HCT116 (cell line): Measurements from ENCODE around the gene GPC4. TPM values are rescaled to one million over a fixed set of nuclear protein-coding genes. Genes with fewer than 3 reads are reported as not detected.

Source experiments
- ATAC-seq: fragments of 200-7000 bp; cut with Tn5 transposase; 2 replicates; pipeline ENCODE4 v1.9.1; 2020; ENCODE audit warnings: mild to moderate bottlenecking, moderate library complexity
- BruUV-seq: library from RNA; stranded (reverse); fragments of 400-500 nt; replicated peaks from 2 replicates; lab custom pipeline; 2021; lab: Mats Ljungman, UMichigan
- CTCF ChIA-PET: fragments of 300-600 bp; sonication (Branson Sonifier 250); formaldehyde crosslinking; loops from one replicate; lab custom pipeline; 2021; ENCODE audit warnings: antibody characterized with exemption; lab: Charles Lee
- POLR2A ChIA-PET: fragments of 300-600, 350-600 bp; sonication (Branson Sonifier 250); formaldehyde crosslinking; loops from one replicate; lab custom pipeline; 2021; ENCODE audit warnings: antibody characterized with exemption; lab: Charles Lee
- RAD21 ChIA-PET, 2 experiments: fragments of 300-600 bp; sonication (Branson Sonifier 250); formaldehyde crosslinking; loops; one replicate each; lab custom pipeline; 2023; ENCODE audit warnings: low total read pairs in 2 of 2; ENCODE audit not compliant: uncharacterized antibody in 2 of 2, unreplicated experiment in 2 of 2, low non-redundant PET in 1 of 2; lab: Charles Lee
- DNase-seq: peaks from one replicate; pipeline ENCODE4 v3.0.0-alpha.2; 2010; ENCODE audit warnings: low read depth, low spot score
- H2AFZ ChIP-seq: fragments of 200-600 bp; shearing (Covaris generic), sonication (generic); 2 replicates; pipeline ENCODE4 v1.6.1; 2017; ENCODE audit warnings: low read depth, mixed run types, mixed read lengths, antibody characterized with exemption, low read length; ENCODE audit not compliant: poor library complexity, severe bottlenecking
- H3K27ac ChIP-seq: 2 replicates; pipeline ENCODE4 v1.5.1; 2012; ENCODE audit warnings: low read depth, low read length
- H3K27me3 ChIP-seq: fragments of 200-600 bp; sonication (generic); 2 replicates; pipeline ENCODE4 v1.6.1; 2016; ENCODE audit warnings: mixed run types, low read length, mixed read lengths; ENCODE audit not compliant: insufficient read depth
- H3K36me3 ChIP-seq, 2 experiments: fragments of 200-500 bp in 1 of 2; fragments of 200-600 bp in 1 of 2; sonication (Bioruptor generic) in 1 of 2; sonication (generic) in 1 of 2; 2 replicates each; pipeline versions ENCODE4 v1.5.1 to v1.6.1; 2014 to 2016; ENCODE audit warnings: low read length in 2 of 2, inconsistent platforms in 1 of 2, mixed read lengths in 1 of 2, mixed run types in 1 of 2; ENCODE audit not compliant: insufficient read depth in 2 of 2, control insufficient read depth in 1 of 2
- H3K4me1 ChIP-seq, 2 experiments: fragments of 200-600 bp in 1 of 2; sonication (generic) in 1 of 2; 2 replicates each; pipeline versions ENCODE4 v1.5.1 to v1.6.1; 2012 to 2017; ENCODE audit warnings: low read length in 2 of 2, inconsistent platforms in 1 of 2, mild to moderate bottlenecking in 1 of 2, mixed read lengths in 1 of 2, mixed run types in 1 of 2, moderate library complexity in 1 of 2; ENCODE audit not compliant: insufficient read depth in 2 of 2, control insufficient read depth in 1 of 2
- H3K4me2 ChIP-seq: fragments of 200-600 bp; sonication (generic); 2 replicates; pipeline ENCODE4 v1.6.1; 2017; ENCODE audit warnings: mixed run types, low read length, mixed read lengths
- H3K4me3 ChIP-seq, 2 experiments: fragments of 200-600 bp in 1 of 2; sonication (generic) in 1 of 2; replicated peaks in 1 of 2; 2 replicates each; pipeline ENCODE4 v1.5.1; 2011 to 2016; ENCODE audit warnings: low read length in 2 of 2, control low read depth in 1 of 2, low read depth in 1 of 2, mild to moderate bottlenecking in 1 of 2, mixed read lengths in 1 of 2, mixed run types in 1 of 2
- H3K79me2 ChIP-seq: fragments of 200-600 bp; sonication (generic); 2 replicates; pipeline ENCODE4 v1.6.1; 2017; ENCODE audit warnings: mild to moderate bottlenecking, mixed run types, low read length, moderate library complexity, mixed read lengths; ENCODE audit not compliant: insufficient read depth
- H3K9ac ChIP-seq: fragments of 200-600 bp; sonication (generic); 2 replicates; pipeline ENCODE4 v1.6.1; 2016; ENCODE audit warnings: low read length, mixed read lengths
- H3K9me2 ChIP-seq: fragments of 200-600 bp; sonication (generic), shearing (Covaris generic); 2 replicates; pipeline ENCODE4 v1.6.1; 2017; ENCODE audit warnings: mixed run types, mild to moderate bottlenecking, moderate library complexity; ENCODE audit not compliant: insufficient read depth
- H3K9me3 ChIP-seq, 2 experiments: fragments of 200-500 bp in 1 of 2; fragments of 200-600 bp in 1 of 2; sonication (Bioruptor generic) in 1 of 2; sonication (generic) in 1 of 2; 2 replicates each; pipeline ENCODE4 v1.6.1; 2014 to 2017; ENCODE audit warnings: low read length in 2 of 2, mixed read lengths in 2 of 2, inconsistent platforms in 1 of 2, low read depth in 1 of 2, mild to moderate bottlenecking in 1 of 2, mixed run types in 1 of 2, moderate library complexity in 1 of 2; ENCODE audit not compliant: control insufficient read depth in 1 of 2, insufficient read depth in 1 of 2
- H4K20me1 ChIP-seq: fragments of 200-600 bp; sonication (generic), shearing (Covaris generic); 2 replicates; pipeline ENCODE4 v1.6.1; 2017; ENCODE audit warnings: mixed run types, mild to moderate bottlenecking, moderate library complexity; ENCODE audit not compliant: insufficient read depth
- ELF1 ChIP-seq: IDR thresholded peaks from 2 replicates; pipeline ENCODE4 v1.6.1; 2012; ENCODE audit warnings: low read depth, borderline replicate concordance
- ZFX ChIP-seq: fragments of 450-650 bp; IDR thresholded peaks from 2 replicates; pipeline ENCODE4 v1.6.1; 2017
- ZNF274 ChIP-seq: fragments of 200-500 bp; sonication (Bioruptor generic); IDR thresholded peaks from 2 replicates; pipeline ENCODE4 v1.6.1; 2014; ENCODE audit warnings: mild to moderate bottlenecking, low read depth, low read length, inconsistent platforms
- intact Hi-C: fragments of 100-400 bp; cut with micrococcal nuclease; formaldehyde crosslinking; loops from 2 replicates; pipeline ENCODE4 v1.10.0; 2022
- total RNA-seq: library from RNA; stranded (reverse); gene quantifications from one replicate; pipeline ENCODE4 v1.2.1, GENCODE V29; 2021; ENCODE audit not compliant: unreplicated experiment
- TF ChIP-seq, protein P1 (sequence below): IDR thresholded peaks from 2 replicates; pipeline ENCODE4 v1.6.1; 2012

The GPC4 gene
- total RNA-seq, 1 experiment from 2014 or later = 9.7 TPM

DNA sequence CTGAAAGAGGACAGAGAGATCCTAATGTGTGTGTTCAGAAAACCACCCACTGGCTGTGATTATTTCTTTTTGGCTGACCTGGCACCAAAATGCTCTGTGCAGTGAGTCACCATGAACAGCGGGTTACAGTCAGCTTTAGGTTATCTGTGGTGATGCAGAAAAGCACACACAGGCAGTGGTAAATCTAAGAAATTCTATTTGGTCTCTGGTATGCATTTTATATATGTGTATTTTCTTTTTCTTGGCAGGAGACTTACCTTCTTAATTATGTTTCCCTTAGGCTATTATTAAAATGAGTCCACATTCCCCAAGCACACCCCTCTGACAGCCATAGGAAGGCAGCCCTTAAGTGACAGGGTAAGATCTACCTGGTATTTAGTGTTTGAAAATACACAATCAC, 118.0 kb downstream of the GPC4 start:
- no TSS peak for BruUV-seq

DNA sequence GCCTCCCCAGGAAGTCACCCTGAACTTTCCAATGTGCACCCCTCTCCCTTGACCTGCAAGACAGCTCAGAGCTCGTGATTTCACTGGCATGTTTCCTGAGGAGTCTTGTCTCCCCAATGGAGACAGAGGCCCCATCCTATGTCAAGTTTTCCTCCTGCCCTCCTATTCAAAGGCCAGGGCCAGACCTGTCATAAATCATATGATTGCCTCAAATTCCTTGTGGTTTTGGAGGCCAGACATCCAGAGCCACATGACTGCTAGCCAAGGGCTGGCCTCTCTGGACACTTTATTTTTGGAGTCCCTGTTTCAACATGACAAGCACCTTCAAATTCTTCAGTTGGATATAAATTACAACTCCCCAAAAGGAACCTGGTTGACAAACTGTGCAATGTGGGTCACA, 121.2 kb downstream of the GPC4 start:
- DNase-seq (no peak), ATAC-seq (no peak)
- Histone ChIP-seq H3K9me2 (no peaks in the 10 kb centered on the region), H3K27me3 (no peaks in the 10 kb centered on the region), H4K20me1 (no peaks in the 10 kb centered on the region), H3K9me3 (no peaks in the 10 kb centered on the region), H3K27ac (no peak overlapping the region), H3K9ac (no peak overlapping the region)
- POLR2A ChIA-PET = no interaction called here
- intact Hi-C loops = no loop called here
- TF ChIP-seq ZNF274 (no peak), ZFX (no peak), ELF1 (no peak)
- TF ChIP-seq, all 23 proteins: peak for 0
- no peaks in the 10 kb centered on the region for H3K4me1 ChIP-seq
- ChIA-PET RAD21 (no interaction called here), CTCF (no interaction called here)
- no peak overlapping the region for H3K4me3 ChIP-seq
- no peak overlapping the region for H2AFZ ChIP-seq
- H3K79me2 ChIP-seq = no peaks in the 10 kb centered on the region
- H3K4me2 ChIP-seq = no peak overlapping the region
- no peaks in the 10 kb centered on the region for H3K36me3 ChIP-seq
- BruUV-seq = no TSS peak

More for the DNA sequence above, 118.0 kb downstream of the GPC4 start:
- no peaks in the 10 kb centered on the region for H3K79me2 ChIP-seq
- no peak overlapping the region for H3K4me3 ChIP-seq
- no peak overlapping the region for H3K27ac ChIP-seq
- intact Hi-C loops = no loop called here
- no peak for DNase-seq
- TF ChIP-seq, protein P1, sequence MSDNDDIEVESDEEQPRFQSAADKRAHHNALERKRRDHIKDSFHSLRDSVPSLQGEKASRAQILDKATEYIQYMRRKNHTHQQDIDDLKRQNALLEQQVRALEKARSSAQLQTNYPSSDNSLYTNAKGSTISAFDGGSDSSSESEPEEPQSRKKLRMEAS = no peak
- TF ChIP-seq, all 23 proteins: peak for 0
- H4K20me1 ChIP-seq = no peaks in the 10 kb centered on the region
- H3K9me3 ChIP-seq = no peaks in the 10 kb centered on the region
- no peak overlapping the region for H3K4me2 ChIP-seq
- no peaks in the 10 kb centered on the region for H3K4me1 ChIP-seq
- CTCF ChIA-PET = no interaction called here
- POLR2A ChIA-PET = no interaction called here
- RAD21 ChIA-PET = no interaction called here
- no peaks in the 10 kb centered on the region for H3K9me2 ChIP-seq
- H2AFZ ChIP-seq = no peak overlapping the region
- no peaks in the 10 kb centered on the region for H3K27me3 ChIP-seq
- H3K9ac ChIP-seq = no peak overlapping the region
- H3K36me3 ChIP-seq = no peaks in the 10 kb centered on the region
- ATAC-seq = no peak
